NCI-H226 (cell line): Measurements from ENCODE around the gene EPHA10.
"Not testable (repeated sequence)": the region's sequence is repeated elsewhere in the genome, so short reads cannot be mapped to it uniquely, and the experiment has no call there.

ENCODE experiments used
- DNase-seq: peaks from one replicate; pipeline ENCODE4 v3.0.0-alpha.2; 2015

Gene EPHA10

GRCh38 chr1:37767488-37767887, 2.6 kb upstream of the EPHA10 start:
- no peak for DNase-seq

DNA sequence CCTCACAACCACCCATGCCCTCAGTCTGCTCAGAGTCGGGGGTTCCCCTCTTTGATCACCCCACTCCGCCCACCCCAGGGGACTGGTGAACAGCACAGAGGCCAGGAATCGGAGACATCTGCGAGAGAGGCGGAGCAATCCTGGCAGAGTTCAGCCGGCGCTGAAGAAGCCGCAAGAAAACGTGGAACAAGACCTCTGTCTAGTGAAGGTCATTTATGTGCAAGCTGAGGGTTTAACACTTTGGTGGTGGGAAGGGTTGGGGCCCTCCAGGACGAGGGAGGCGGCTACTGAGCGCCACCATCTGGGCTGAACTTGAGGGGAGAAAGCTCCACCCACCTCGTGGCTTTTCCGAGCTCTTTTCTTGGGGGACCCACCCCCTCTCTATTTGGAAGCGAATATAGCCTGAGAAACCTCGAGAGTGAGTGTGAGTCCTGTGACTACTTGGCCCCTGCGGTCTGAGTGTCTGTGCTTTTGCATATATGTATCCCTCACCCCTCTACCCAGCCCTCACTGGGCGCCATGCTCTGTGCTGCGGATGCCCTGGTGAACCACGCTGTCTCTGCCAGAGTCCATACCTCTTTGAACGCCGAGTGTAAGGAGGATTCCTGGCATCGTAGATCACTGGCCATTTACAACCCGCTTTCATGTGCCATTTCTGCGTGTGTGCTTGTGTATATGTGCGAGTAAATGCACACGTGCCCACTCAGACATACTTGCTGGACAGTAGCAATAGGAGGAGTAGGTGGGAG, 1.2 kb upstream of the EPHA10 start:
- no peak for DNase-seq

GRCh38 chr1:37764414-37764825, 500 bp downstream of the EPHA10 start:
- peak; percentile 20 for DNase-seq

DNA sequence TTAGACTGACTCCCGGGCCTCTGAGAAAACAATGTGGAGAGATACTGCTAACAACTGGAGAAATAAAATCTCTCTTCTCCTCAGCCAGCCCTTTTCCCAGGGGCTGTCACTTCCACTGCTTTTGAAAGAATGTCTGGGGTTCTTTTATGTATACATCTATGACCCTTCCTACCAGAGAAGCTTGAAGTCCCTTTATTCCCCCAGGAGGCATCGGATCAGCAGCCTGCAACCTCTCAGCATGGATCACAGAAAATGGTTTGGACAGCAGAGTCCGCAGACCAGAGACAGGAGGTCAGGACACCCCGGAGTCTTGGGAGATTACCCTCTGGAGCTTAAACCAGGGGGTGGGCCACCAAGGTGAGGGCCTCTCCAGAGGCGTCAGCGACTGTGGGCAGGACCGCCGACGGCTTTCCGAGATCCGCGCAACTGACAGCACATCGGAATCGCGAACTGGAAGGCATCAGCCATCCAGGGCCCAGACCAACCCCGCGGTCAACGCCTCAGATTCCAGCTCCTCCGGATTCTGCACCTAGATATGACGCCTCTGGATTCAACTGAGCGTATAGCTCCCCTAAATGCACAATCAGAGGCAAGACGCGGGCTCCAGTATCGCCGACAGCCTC, 1.0 kb downstream of the EPHA10 start:
- DNase-seq = no peak

DNA sequence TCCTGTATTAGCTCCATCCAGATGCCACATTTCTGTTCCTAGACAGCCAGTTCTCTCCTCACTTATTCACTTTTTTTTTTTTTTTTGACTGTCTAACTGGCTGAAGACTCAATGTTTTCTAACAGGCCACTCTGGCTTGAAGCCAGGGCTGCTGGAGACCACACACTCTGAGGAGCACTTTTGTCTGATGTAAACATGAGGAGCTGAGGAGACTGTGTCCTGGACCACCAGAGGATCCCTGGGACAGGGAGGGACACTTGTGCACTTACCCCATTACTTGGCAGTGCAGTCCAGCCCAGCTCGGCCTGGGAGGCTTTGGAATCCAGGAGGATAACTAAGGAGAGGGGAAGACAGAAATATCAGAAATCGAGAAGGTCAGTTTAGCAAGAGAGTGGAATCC, 2.4 kb downstream of the EPHA10 start:
- DNase-seq = no peak

- no peak for DNase-seq
Observed at GRCh38 chr1:37761416-37762095, 3.4 kb downstream of the EPHA10 start.

- no peak for DNase-seq
Observed at GRCh38 chr1:37759451-37759850, 5.5 kb downstream of the EPHA10 start.

DNA sequence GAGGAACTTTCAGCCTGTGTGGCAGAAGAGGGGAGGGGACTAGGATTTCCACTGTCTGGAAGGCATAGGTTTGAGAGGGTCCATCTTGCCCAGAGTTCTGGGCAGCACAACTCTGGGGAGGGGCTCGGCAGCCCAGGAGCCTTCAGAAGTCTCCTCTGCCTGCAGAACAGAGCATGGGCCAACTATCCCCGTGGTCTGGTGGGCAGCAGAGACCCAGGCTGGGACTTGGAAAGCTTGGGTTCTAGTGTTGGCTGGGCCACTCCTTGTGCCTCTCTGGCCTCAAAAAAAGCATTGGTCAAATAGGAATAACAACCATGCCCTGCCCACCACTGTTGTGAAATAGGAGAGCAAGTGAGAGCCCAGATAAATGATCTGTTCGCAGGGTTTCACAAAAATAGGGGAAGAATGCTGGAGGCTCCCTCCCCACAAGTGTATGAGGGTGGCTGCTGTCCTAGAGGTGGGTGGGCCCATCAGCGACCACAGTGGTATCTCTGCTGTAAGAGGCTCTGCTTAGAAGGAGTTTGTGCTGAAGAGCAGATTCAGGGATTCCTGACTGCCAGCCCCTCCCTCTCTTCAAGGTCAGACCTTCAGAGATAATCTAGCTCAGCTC, 8.9 kb downstream of the EPHA10 start:
- no peak for DNase-seq

- peak; percentile 51 for DNase-seq
Observed at GRCh38 chr1:37755290-37755689, 9.6 kb downstream of the EPHA10 start.

DNA sequence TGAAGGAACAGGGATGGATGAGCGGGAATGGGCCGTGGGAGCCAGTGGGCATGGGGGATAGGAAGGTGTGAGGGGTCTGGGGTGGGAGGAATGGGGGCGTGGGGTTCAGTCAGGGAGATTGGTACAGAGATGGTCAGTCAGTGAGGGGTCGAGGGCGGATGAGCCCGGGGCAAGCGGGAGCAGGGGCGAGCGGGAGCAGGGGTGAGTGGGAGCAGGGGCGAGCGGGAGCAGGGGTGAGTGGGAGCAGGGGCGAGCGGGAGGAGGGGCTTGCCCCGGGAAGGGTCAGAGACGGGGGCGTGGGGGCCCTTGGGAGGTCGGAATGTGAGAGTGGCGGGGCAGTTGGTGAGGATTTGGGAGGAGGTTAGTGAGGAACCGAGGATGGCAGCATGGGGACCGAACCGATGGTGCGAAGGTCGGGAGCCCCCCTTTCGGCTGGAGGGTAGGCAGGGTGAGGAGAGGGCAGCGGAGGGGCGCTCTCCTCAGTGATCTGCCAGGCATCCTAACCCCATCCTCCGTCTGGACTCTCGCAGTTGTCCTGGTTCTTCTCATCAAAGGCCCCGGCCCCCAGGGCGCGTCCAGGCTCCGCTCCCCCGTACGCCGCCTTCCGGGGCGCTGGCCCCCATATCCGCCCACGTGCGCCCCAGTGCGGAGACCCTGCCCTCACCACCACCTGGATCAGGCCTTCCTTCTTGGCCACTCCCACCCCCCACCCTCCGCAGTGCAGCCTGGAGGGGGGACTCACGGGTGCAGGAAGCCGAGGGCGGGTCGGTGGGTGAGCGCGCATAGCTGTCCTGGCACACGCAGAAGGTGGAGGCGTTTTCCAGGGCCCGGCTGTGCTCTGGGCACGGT, 11.2 kb downstream of the EPHA10 start:
- DNase-seq = no peak

GRCh38 chr1:37752583-37753471, 12.1 kb downstream of the EPHA10 start:
- DNase-seq = peak; percentile 37

DNA sequence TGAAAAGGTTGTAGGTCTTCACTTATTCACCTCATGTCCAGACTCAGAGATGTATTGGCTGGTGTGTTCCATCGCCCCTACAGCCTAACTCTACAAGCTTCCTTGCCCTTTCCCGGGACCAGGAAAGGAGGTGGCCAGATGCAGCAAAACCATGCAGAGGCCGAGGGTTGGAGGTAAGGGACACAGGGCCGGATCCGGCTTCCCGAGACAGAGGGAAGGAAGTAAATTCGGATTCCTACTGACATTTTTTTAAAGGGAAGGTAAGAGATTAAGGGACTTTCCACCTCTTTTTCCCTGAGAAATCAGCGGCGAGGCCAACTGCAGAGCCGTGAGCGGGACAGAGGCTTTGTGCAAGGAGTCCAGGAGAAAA, 12.7 kb downstream of the EPHA10 start:
- no peak for DNase-seq

- no peak for DNase-seq
Observed at GRCh38 chr1:37748565-37748964, 16.4 kb downstream of the EPHA10 start.

DNA sequence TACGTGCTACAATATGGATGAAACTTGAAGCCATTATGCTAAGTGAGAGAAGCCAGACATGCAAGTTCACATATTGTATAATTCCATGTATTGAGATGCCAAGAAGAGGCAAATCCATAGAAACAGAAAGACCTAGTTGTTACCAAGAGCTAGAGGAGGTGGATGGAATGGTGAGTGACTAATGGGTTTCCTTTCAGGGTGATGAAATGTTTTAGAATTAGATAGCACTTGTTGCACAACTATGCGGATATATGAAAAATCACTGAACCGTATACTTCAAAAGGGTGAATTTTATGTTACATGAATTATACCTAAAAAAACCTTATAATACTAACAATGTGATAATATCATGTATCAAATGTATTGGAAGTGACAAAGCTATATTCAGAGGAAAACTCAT, 18.1 kb downstream of the EPHA10 start:
- no peak for DNase-seq

DNA sequence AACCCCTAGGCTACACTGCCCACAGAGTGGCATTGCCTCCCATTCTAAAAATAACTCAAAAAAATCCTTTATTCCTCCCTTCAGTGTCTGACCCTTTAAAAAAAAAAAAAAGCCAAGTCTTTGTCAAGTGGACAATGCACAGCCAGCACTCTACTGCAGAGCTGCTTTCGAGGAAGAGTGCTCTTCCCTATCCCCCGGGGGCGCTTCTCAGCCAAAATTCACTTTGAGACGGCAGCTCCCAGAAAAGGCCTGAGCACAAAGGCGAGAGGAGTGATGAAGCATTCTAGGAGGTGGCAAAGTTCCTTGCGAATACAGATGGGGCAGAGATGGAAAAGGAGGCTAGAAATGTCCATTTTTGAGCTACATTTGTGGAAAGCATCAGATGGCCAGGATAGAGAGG, 23.3 kb downstream of the EPHA10 start:
- no peak for DNase-seq

- peak; percentile 88 for DNase-seq
Observed at GRCh38 chr1:37741130-37741529, 23.8 kb downstream of the EPHA10 start.

DNA sequence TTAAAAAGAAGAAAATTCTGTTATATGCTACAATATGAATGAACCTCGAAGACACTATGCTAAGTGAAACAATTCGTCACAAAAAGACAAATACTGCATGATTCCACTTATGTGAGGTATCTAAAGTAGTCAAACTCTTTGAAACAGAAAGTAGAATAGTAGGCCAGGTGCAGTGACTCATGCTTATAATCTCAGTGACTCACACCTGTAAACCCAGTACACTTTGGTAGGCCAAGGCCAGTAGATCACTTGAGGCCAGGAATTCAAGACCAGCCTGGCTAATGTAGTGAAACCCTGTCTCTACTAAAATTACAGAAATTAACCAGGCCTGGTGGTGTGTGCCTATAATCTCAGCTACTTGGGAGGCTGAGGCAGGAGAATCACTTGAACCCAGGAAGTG, 25.7 kb downstream of the EPHA10 start:
- peak; percentile 61 for DNase-seq

DNA sequence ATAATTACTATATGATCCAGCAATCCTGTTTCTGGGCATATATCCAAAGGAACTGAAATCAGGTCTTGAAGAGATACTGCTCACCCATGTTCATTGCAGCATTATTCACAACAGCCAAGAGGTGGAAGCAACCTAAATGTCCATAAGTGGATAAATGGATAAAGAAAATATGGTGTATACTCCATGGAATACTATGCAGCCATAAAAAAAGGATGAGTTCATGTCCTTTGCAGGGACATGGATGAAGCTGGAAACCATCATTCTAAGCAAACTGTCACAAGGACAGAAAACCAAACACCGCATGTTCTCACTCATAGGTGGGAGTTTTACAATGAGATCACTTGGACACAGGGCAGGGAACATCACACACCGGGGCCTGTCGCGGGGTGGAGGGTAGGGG, 26.3 kb downstream of the EPHA10 start:
- not testable (repeated sequence) for DNase-seq

DNA sequence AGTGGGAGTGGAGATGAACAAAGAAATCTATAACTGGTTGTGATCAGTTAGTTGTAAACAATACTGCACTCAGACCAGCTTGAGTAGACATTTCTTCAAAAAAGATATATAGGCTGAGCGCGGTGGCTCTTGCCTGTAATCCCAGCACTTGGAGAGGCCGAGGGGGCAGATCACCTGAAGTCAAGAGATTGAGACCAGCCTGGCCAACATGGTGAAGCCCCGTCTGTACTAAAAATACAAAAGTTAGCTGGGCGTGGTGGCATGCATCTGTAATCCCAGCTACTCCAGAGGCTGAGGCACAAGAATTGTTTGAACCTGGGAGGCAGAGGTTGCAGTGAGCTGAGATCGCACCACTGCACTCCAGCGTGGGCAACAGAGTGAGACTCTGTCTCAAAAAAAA, 26.9 kb downstream of the EPHA10 start:
- DNase-seq = not testable (repeated sequence)

DNA sequence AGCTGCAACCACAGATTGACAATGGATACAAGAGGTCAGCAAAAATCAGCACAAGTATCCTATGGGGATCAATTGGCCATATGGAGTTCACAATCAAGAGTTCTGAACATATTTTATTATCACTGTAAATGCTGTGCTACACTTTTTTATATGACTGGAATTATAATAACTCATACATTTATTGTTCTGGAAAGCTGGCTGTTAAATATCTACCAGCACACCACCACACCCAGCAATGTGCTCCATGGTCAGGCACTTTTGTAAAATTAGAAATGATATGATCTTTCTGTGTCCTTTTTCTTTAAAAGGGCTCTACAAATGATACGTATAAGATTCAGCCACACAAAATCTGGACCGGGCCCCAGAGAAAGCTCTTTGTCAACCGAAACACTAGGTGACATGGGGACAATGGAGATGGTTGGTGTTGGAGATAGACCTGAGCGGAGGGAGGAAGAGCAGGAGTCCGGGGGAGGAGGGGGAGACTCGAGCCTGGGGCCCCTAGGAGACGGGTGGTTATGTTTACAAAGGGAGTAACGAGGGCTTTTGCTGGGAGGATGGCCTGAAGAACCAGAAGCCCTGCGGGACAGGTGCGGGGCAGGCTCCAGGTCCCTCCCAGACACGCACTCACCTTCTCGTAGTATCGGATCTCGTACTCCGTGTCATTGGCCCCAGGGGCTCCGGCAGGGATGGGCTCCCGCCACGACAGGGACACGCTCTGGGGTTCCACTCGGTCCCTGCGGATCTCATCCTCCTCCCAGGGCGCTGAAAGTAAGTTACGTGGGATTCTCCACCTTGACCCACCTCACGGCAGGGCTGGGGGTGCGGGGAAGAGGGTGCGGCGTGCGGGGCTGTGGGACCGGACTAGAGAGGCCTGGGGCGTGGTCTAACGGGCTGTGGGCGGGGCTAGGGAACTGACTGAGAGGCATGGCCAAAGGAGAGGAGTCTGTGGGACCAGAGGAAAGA, 30.0 kb downstream of the EPHA10 start:
- DNase-seq = no peak
